Thyroid gland (tissue), 4 donors: ENCODE data around the gene SH3RF3.

ENCODE experiments used
- CTCF ChIP-seq, 6 experiments: fragments of 200-600 bp in 3 of 6; fragments of 450-650 bp in 3 of 6; sonication (generic) in 3 of 6; IDR thresholded peaks; one replicate each; pipeline ENCODE4 v1.5.1; 2016 to 2019; ENCODE audit warnings: antibody characterized with exemption in 6 of 6, mild to moderate bottlenecking in 2 of 6, inconsistent platforms in 1 of 6, moderate library complexity in 1 of 6
- POLR2A ChIP-seq, 2 donors: fragments of 450-650 bp; IDR thresholded peaks; one replicate each; pipeline ENCODE4 v1.6.1; 2017; ENCODE audit warnings: antibody characterized with exemption in 2 of 2, mild to moderate bottlenecking in 2 of 2, moderate library complexity in 1 of 2

GRCh38 chr2:109382951-109383350, 253.9 kb downstream of the SH3RF3 start:
- TF ChIP-seq POLR2A (IDR thresholded peaks at IDR 0.05) = no peak
- TF ChIP-seq CTCF (IDR thresholded peaks at IDR 0.05) = no peak
